ENCODE data around the gene HCN2.

DNA sequence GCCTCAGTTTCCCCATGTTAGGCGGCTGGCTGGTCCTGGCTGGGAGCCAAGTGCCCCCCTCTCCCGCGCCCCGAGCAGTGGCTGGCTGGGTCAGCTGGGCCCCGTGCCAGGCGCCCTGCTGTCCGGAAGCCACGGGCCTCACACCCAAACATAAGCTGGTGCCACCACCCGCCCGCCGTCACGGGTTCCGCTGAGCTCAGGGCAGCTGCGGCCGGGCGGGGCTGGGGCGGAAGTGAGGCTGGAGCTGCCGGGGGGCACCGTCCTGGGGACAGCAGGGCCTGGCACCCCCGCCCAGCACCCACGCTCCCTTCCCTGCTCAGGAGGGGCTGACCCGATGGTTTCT, 19.3 kb downstream of the HCN2 start:
- TF ChIP-seq, protein P1, sequence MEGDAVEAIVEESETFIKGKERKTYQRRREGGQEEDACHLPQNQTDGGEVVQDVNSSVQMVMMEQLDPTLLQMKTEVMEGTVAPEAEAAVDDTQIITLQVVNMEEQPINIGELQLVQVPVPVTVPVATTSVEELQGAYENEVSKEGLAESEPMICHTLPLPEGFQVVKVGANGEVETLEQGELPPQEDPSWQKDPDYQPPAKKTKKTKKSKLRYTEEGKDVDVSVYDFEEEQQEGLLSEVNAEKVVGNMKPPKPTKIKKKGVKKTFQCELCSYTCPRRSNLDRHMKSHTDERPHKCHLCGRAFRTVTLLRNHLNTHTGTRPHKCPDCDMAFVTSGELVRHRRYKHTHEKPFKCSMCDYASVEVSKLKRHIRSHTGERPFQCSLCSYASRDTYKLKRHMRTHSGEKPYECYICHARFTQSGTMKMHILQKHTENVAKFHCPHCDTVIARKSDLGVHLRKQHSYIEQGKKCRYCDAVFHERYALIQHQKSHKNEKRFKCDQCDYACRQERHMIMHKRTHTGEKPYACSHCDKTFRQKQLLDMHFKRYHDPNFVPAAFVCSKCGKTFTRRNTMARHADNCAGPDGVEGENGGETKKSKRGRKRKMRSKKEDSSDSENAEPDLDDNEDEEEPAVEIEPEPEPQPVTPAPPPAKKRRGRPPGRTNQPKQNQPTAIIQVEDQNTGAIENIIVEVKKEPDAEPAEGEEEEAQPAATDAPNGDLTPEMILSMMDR (IDR thresholded peaks at IDR 0.05; ENCODE audit: insufficient read depth, low read length, poor library complexity, severe bottlenecking) = no peak
- no peak for TF ChIP-seq EZH2phosphoT487 (conservative IDR thresholded peaks at IDR 0.05; ENCODE audit: low read length)
